Dermis microvascular lymphatic vessel endothelial cell (primary cell): ENCODE measurements around the gene TOMM40. TPM values are rescaled to one million over a fixed set of nuclear protein-coding genes. Genes with fewer than 3 reads are reported as not detected.
"Not testable (repeated sequence)": the region's sequence is repeated elsewhere in the genome, so short reads cannot be mapped to it uniquely, and the experiment has no call there.

ENCODE experiments used
- DNase-seq, 2 donors: peaks; one replicate each; pipeline versions ENCODE4 v3.0.0 to v3.0.0-alpha.2; 2010; ENCODE audit warnings: low read depth in 2 of 2
- total RNA-seq: library from RNA; depleted of rRNA; stranded (reverse); fragments of >200 nt; gene quantifications from 2 replicates; pipeline ENCODE4 v1.2.1, GENCODE V29; 2014

Gene TOMM40
- total RNA-seq, 1 donor from 2014 or later: 41.0 TPM

GRCh38 chr19:44871809-44872208 lies 19.2 kb upstream of the TOMM40 start:
- DNase-seq: no peak

DNA sequence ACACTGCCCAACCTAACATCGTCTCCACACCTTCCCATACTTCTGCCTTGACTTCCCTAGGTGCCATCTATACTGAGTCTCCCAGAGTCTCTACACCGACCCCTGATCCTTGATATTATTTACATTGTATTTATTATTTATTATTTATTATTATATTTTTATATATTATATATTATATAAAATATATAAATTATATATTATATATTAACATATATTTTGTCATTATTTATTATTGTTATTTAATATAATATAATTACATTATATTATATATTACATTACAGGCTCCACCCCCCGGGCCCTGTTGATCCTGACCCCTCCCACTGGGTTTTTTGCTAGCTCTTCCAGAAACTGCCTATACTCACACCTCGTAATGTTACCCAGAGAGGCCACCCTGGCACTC lies 18.4 kb upstream of the TOMM40 start:
- DNase-seq: no peak

DNA sequence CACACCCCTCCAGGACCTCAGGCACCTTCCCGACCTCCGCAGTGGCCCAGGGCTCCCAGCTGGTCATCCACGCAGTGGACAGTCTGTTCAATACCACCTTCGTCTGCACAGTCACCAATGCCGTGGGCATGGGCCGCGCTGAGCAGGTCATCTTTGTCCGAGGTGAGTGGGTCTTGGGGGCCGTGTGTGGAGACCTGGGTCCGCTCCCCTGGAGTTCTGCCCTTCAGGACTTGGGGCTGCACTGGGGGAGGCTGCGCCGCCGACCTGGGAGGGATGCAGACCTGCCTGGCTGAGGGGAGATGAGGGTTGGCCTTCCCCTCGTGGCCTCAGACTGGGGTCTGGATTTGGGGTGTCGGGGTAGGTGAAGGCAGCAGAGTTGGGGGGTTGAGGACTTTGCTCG lies 16.7 kb upstream of the TOMM40 start:
- no peak for DNase-seq

GRCh38 chr19:44875666-44876451 lies 15.2 kb upstream of the TOMM40 start:
- DNase-seq: peak in 1 of 2 donors; percentile 50

DNA sequence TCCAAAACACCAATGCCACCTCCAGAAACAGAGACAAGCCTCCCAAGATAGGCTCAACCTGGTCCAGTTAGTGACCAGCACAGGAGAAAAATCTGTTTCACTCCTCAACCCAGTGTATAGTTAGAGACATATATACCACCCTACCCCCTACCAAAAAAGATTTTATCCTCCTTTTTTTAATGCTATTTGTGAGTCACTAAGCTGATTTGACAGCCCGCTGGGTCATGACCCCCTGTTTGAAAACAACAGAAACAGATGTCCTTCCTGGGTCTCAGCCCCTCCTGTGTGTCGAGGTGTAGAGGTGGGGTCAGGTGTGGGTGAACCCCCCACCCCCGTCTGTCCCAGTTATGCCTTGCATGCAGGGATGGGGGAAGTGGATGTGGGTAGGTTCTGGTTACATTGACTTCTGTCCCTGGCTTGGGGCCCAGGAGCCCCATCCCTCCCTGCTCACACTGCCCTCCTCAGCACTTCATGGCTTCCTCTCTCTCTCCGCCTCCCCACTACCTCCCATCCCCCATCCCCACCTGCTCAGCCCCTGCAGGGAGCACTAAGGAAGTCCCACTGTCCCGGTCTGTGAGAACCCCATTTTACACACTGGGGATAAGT lies 14.0 kb upstream of the TOMM40 start:
- no peak for DNase-seq

- DNase-seq: no peak
Measured at GRCh38 chr19:44878120-44878865, 12.8 kb upstream of the TOMM40 start.

DNA sequence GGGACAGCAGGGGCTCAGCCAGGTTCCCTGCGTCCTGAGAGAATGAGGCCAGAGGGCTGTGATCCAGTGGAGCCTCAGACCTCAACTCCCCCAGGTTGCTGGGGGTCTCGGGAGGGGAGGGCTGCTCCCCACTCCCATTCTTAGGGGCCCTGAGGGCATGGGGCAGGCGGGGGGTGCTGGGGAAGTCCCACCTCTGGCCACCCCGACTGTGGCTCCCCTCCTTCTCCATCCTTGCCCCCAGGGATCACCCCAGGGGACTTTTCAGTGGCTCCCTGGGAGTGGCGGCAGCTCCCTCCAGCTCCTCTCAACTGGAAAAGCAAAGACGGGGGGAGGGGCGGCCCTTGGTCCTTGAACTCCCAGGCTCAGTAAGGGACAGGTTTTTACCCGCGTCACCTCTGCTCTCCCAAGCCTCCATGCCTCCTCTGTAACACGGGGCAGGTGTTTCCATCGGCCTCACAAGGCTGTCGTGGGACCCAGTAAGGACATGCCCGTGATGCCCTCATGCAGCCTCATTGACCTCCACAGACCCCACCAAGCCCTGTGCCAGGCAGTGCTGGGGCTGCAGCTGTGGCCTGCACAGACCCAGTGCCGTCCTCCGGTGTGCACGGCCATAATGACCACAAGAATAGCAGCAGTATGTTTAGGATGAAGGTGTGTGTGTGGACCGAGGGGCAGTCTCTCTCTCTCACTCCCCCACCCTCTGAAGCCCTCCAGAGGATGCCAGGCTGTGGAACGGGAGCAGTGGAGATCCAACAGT lies 11.6 kb upstream of the TOMM40 start:
- DNase-seq: no peak

GRCh38 chr19:44882063-44882462 lies 9.0 kb upstream of the TOMM40 start:
- no peak for DNase-seq

DNA sequence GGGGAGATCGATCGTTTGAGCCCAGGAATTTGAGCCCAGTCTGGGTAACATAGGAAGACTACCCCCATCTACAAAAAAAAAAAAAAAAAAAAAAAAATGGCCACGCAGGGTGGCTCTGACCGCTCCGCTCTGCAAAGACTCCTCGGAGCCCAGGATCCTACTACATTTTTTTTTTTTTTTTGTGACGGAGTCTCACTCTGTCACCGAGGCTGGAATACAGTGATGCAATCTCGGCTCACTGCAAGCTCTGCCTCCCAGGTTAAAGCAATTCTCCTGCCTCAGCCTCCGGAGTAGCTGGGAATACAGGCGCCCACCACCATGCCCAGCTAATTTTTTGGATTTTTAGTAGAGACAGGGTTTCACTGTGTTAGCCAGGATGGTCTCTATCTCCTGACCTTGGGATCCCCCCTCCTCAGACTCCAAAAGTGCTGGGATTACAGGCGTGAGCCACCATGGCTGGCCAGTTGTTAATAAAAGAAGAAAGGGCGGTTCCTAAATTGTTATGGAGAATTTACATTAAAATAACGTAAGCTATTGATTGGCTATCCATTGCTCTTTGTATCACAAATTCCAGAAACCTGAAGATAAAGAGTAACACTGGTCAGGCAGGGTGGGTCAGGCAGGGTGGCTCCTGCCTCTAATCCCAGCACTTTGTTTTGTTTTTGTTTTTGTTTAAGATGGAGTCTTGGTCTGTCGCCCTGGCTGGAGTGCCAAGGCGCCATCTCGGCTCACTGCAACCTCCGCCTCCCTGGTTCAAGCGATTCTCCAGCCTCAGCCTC lies 8.2 kb upstream of the TOMM40 start:
- DNase-seq: not testable (repeated sequence)

DNA sequence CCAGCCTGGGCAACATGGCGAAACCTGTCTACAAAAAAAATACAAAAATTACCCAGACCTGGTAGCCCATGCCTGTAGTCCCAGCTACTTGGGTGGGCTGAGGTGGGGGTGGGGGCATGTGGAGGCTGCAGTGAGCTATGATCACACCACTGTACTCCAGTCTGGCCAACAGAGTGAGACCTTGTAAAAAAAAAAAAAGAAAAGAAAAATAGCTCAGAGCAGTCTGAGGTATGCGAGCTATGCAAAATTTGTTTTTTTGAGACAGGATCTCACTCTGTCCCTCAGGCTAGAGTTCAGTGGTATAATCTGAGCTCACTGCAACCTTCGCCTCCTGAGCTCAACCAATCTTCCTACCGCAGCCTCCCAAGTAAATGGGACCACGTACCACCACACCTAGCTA lies 7.1 kb upstream of the TOMM40 start:
- no peak for DNase-seq

- no peak for DNase-seq
Measured at GRCh38 chr19:44884566-44884965, 6.5 kb upstream of the TOMM40 start.

DNA sequence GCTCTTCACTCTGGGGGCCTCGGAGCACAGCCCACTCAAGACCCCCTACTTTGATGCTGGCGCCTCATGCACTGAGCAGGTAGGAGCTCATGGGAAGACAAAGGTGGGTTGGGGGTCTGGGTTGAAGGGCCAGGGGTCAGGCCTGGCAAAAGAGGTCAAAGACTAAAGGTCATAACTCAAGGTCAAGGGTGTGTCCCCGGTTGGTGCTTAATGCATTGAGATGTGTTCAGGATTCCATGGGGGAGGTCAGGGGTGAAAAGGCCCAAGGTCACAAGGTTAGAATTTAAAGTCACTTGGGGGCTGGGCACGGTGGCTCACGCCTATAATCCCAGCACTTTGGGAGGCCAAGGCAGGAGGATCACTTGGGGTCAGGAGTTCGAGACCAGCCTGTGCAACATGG lies 4.9 kb upstream of the TOMM40 start:
- no peak for DNase-seq

- no peak for DNase-seq
Measured at GRCh38 chr19:44887648-44888047, 3.4 kb upstream of the TOMM40 start.

- DNase-seq: not testable (repeated sequence)
Measured at GRCh38 chr19:44888335-44888734, 2.7 kb upstream of the TOMM40 start.

GRCh38 chr19:44889830-44890365 lies 1.2 kb upstream of the TOMM40 start:
- DNase-seq: no peak

DNA sequence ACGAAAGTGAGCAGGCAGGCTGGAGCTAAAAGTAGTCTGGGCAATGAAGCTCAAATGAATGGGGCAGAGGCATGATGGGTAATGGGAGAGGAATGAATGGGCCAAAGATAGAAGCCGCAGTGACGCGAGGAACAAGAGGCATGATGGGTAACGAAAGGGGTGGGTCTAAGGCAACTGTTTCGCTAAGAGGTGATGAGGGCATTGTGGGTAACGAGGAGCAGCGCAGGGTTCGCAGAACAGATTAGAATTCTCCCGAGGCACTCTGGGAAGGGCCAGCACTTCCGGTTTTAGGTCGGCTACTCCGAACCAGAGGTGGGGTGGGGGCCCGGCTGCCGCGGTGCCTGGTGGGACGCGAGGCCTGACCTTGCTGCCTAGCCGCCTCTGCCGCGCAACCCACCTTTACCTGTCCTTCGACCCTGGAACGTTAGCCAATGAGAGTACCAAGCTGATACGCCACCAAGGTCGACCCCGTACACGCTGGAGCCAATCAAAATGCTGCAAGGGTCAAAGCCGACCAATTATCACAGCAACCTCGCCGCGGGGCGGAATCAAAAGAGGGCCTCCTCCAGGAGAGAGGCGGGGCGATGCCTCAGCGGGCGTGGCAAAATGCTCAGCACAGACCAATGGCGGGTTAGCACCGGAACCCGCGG lies 563 bp upstream of the TOMM40 start:
- peak; percentile 100 for DNase-seq

DNA sequence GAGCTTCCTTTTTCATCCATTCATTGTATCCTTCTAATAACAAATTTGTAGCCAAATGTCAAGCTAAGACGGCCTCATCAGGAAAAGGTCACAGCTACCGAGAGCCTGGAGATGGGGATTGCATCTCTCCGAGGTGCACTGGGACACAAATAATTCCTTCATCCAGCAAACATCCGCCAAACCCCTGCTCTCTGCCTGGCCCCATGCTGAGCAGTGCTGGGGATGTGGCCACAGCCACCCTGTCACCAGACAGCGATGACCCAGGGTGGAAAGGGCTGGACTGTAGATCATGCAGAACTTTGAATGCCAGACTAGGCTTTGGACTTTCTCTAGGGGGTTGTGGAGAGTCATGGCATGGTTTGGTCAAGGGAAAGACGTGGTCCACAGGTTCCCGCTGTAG lies 1.9 kb downstream of the TOMM40 start:
- no peak for DNase-seq

GRCh38 chr19:44893332-44894051 lies 2.4 kb downstream of the TOMM40 start:
- DNase-seq: no peak

DNA sequence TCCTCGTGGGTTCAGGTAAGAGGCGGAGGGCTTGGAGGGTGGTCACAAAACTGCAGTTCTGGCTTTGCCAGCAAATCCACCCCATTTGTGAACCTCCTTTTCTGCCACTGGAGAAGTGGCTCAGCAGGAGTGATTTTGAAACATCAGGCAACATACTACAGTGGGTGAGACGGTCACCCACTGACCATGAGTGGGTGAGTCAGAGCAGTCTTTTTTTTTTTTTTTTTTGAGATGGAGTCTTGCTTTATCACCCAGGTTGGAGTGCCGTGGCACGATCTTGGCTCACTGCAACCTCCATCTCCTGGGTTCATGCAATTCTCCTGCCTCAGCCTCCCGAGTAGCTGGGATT lies 3.0 kb downstream of the TOMM40 start:
- DNase-seq: no peak

GRCh38 chr19:44894946-44895345 lies 3.9 kb downstream of the TOMM40 start:
- no peak for DNase-seq
